ENCODE data around the gene SSH2. TPM values are rescaled to one million over a fixed set of nuclear protein-coding genes. Genes with fewer than 3 reads are reported as not detected.

Gene SSH2
- polyA plus RNA-seq, 1 experiment, result 24.1 TPM

DNA sequence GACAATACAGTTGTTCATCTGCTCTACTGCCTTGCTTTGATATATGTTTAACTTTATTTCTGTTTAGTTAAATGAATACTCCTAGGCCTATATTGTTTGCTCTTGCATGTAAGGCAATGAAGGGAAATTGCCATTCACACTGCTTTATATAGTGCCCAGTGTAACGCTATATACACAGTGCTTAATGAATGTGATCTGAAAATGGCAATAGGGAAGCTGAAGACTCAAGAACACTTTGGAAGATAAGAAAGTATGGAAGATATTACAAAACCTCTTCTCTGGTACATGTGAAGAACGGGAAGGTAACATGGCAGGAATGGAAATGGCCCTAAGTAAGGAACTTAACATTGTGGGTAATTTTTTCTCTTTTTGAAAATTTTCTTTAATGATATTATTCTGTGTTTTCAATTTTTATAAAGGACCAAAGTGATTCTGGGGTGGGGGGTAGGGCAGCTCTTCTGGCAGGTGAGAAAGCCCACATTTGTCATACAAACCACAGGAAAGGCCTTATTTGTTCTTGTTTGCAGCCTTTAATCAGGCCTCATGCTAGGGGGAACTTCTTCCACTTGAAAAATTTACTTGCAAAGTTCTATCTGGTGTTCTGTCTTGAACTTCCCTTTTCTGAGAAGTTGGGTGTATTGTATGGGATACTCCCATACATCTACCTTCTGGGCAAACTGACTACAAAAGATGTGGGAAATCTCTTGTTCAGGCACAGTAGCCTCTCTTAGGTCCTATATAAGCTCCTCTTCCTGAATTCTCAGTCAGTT lies 206.6 kb downstream of the SSH2 start:
- Histone ChIP-seq H3K27me3 (ENCODE audit: control insufficient read depth, insufficient read depth, low read length) (no peaks in the 10 kb centered on the region), H3K9me3 (ENCODE audit: control insufficient read depth, insufficient read depth, low read length) (no peaks in the 10 kb centered on the region), H3K27ac (ENCODE audit: low read depth, low read length) (no peak overlapping the region), H3K4me3 (ENCODE audit: low read depth, low read length) (no peak overlapping the region)
- DNase-seq (ENCODE audit: low read depth, low spot score), result no peak
- CTCF ChIA-PET, result interaction anchor here (0.7 to 1.4 kb wide), 5 partner anchors 56 to 370 kb away, joined by 3 to 7 read pairs (median 6); no protein-coding TSS in a partner anchor
- POLR2A ChIA-PET, result interaction anchor here (0.6 to 1.5 kb wide), 8 partner anchors 9 to 84 kb away, joined by 3 to 10 read pairs (median 5); no protein-coding TSS in a partner anchor
- TF ChIP-seq, protein P1, sequence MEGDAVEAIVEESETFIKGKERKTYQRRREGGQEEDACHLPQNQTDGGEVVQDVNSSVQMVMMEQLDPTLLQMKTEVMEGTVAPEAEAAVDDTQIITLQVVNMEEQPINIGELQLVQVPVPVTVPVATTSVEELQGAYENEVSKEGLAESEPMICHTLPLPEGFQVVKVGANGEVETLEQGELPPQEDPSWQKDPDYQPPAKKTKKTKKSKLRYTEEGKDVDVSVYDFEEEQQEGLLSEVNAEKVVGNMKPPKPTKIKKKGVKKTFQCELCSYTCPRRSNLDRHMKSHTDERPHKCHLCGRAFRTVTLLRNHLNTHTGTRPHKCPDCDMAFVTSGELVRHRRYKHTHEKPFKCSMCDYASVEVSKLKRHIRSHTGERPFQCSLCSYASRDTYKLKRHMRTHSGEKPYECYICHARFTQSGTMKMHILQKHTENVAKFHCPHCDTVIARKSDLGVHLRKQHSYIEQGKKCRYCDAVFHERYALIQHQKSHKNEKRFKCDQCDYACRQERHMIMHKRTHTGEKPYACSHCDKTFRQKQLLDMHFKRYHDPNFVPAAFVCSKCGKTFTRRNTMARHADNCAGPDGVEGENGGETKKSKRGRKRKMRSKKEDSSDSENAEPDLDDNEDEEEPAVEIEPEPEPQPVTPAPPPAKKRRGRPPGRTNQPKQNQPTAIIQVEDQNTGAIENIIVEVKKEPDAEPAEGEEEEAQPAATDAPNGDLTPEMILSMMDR (IDR thresholded peaks at IDR 0.05; ENCODE audit: low read depth, low read length), result no peak

GRCh38 chr17:29722411-29723198 lies 207.4 kb downstream of the SSH2 start:
- no peaks in the 10 kb centered on the region for H3K27me3 ChIP-seq (ENCODE audit: control insufficient read depth, insufficient read depth, low read length)
- CTCF ChIA-PET, result interaction anchor here (0.7 to 1.4 kb wide), 5 partner anchors 10 to 371 kb away, joined by 3 to 7 read pairs (median 6); no protein-coding TSS in a partner anchor
- TF ChIP-seq, protein P1 (IDR thresholded peaks at IDR 0.05; ENCODE audit: low read depth, low read length), result no peak
- H3K9me3 ChIP-seq (ENCODE audit: control insufficient read depth, insufficient read depth, low read length), result no peaks in the 10 kb centered on the region
- POLR2A ChIA-PET, result interaction anchor here (0.6 to 1.5 kb wide), 9 partner anchors 9 to 85 kb away, joined by 3 to 10 read pairs (median 5); no protein-coding TSS in a partner anchor
- DNase-seq (ENCODE audit: low read depth, low spot score), result peak; percentile 53
- H3K27ac ChIP-seq (ENCODE audit: low read depth, low read length), result no peak overlapping the region
- no peak overlapping the region for H3K4me3 ChIP-seq (ENCODE audit: low read depth, low read length)

GRCh38 chr17:29720551-29720950 lies 209.5 kb downstream of the SSH2 start:
- DNase-seq (ENCODE audit: low read depth, low spot score), result no peak
- no peaks in the 10 kb centered on the region for H3K27me3 ChIP-seq (ENCODE audit: control insufficient read depth, insufficient read depth, low read length)
- TF ChIP-seq, protein P1 (IDR thresholded peaks at IDR 0.05; ENCODE audit: low read depth, low read length), result no peak
- no peak overlapping the region for H3K27ac ChIP-seq (ENCODE audit: low read depth, low read length)
- ChIA-PET CTCF (no interaction called here), POLR2A (no interaction called here)
- no peak overlapping the region for H3K4me3 ChIP-seq (ENCODE audit: low read depth, low read length)
- H3K9me3 ChIP-seq (ENCODE audit: control insufficient read depth, insufficient read depth, low read length), result no peaks in the 10 kb centered on the region

DNA sequence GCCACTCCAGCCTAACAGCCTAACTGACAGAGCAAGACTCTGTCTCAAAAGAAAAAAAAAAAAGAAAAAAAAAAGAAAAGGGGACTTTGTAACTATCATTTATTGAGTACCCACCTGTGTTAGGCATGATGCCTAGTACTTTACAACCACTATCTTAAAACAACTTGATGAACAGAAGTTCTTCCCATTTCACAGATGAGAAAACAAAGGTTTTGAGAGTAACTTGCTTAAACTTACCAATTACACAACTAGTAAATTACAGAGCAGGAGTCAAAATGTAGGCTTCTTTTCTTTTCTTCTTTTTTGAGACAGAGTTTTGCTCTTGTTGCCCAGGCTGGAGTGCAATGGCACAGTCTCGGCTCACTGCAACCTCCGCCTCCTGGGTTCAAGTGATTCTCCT lies 210.6 kb downstream of the SSH2 start:
- Histone ChIP-seq H3K27me3 (ENCODE audit: control insufficient read depth, insufficient read depth, low read length) (no peaks in the 10 kb centered on the region), H3K27ac (ENCODE audit: low read depth, low read length) (no peak overlapping the region), H3K4me3 (ENCODE audit: low read depth, low read length) (no peak overlapping the region), H3K9me3 (ENCODE audit: control insufficient read depth, insufficient read depth, low read length) (no peaks in the 10 kb centered on the region)
- ChIA-PET CTCF (no interaction called here), POLR2A (no interaction called here)
- TF ChIP-seq, protein P1 (IDR thresholded peaks at IDR 0.05; ENCODE audit: low read depth, low read length), result no peak
- DNase-seq (ENCODE audit: low read depth, low spot score), result no peak

Measured in AG04450 (cell line).